ENCODE data around the gene SYNC.

- TF ChIP-seq, protein P1, sequence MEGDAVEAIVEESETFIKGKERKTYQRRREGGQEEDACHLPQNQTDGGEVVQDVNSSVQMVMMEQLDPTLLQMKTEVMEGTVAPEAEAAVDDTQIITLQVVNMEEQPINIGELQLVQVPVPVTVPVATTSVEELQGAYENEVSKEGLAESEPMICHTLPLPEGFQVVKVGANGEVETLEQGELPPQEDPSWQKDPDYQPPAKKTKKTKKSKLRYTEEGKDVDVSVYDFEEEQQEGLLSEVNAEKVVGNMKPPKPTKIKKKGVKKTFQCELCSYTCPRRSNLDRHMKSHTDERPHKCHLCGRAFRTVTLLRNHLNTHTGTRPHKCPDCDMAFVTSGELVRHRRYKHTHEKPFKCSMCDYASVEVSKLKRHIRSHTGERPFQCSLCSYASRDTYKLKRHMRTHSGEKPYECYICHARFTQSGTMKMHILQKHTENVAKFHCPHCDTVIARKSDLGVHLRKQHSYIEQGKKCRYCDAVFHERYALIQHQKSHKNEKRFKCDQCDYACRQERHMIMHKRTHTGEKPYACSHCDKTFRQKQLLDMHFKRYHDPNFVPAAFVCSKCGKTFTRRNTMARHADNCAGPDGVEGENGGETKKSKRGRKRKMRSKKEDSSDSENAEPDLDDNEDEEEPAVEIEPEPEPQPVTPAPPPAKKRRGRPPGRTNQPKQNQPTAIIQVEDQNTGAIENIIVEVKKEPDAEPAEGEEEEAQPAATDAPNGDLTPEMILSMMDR (IDR thresholded peaks at IDR 0.05), result no peak
- no peak for TF ChIP-seq POLR2A (IDR thresholded peaks at IDR 0.05)
Measured at GRCh38 chr1:32647308-32648134, 55.0 kb downstream of the SYNC start.

Measured in body of pancreas (tissue), 4 donors.